ENCODE results near the gene KRT6C.

KRT6C gene

DNA sequence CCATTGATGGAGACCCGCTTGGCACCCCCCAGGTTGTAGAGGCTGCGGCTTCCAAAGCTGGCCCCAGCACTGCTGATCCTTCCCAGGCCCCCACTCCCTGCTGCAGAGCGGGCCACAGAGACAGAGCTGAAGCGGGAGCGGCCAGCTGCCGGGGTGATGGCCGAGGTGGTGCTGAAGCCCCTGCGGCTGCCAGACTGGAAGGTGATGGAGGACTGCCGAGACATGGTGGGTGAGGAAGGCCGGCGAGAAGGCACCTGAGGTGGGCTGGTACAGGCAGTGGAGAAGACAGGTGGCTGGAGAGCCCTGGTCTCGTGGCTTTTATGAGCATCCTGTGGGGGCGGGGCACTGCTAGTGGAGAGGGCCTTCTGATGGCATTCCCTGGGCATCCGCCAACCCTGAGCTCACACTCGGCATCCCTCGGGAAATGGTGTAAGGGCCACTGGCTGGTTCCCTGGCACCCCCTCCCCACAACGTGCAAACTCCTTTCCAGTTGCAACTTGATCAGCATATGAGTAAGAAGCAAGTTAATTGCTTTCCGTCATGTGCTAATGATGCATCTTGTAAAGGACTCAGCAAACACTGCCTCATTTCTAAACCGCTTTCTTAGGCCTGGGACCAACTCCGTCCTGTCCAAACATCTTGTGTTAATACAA is 39.4 kb downstream of the KRT6C start, which contains the start of gene KRT75:
Gene KRT75, minus strand, starts transcription at position 291 of the 653 bp plus-strand sequence. Its CDS starts 67 bp downstream, at position 224.
- DNase-seq = no peak

DNA sequence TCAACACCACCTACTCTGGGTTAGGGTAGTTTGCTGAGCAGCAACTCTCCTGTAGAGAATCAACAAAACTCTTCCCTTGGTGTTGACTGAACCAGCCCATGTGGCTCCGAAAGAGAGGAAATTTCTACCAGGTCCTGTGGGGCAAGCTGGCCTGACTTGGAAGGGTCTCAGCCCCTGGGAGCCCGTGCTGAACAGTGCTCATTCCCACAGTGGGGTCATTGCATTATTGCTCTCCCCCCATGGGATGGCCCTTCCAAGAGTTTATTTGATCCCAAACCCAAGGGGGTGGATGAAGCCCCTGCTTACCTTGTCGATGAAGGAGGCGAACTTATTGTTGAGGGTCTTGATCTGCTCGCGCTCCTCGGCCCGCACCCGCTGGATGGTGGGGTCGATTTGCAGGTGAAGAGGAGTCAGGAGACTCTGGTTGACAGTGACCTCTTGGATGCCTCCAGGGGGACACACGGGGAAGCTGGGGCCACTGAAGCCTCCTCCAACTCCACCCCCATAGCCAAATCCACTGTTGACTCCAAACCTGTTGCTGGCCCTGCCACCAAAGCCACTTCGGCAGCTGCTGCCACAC is 40.0 kb downstream of the KRT6C start:
- DNase-seq = no peak

GRCh38 chr12:52432559-52433207 is 40.9 kb downstream of the KRT6C start:
- DNase-seq = no peak

DNA sequence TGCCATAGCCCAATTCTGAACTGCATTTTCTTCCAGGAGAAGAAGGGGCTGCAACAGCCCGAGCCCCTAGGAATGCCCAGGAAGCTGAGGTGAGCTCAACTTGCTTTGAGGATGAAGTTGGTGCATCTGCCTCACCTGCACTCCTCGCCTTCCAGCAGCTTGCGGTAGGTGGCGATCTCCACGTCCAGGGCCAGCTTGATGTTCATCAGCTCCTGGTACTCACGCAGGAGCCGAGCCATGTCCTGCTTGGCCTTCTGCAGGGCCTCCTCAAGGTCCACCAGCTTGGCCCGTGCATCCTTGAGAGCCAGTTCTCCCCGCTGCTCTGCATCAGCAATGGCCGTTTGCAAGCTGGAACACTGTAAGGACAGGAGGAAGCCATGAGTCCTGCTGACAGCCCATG is 45.5 kb downstream of the KRT6C start:
- DNase-seq = no peak

GRCh38 chr12:52427083-52427482 is 46.5 kb downstream of the KRT6C start:
- DNase-seq = no peak

DNA sequence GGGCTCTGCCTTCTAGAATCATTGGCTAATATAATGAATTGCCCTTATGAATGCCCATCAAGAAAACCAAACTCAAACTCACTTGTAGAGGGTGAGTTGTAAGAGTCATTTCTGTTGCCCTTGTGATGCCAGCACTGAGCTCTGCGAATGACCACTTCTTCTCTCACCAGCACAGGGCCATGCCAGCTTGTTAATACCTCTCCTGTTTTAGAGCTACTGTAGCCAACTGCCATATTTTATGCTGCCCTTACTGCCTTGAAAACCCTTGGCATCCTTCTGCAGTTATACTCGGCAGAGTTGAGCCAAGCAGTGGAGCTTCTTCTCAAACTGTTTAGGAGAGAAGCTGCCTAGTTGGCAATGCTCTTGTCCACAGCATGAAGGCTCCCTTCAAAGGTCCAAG is 47.6 kb downstream of the KRT6C start:
- DNase-seq = no peak

- no peak for DNase-seq
Observed at GRCh38 chr12:52425466-52425865, 48.1 kb downstream of the KRT6C start.

GRCh38 chr12:52423661-52424500 is 49.7 kb downstream of the KRT6C start:
- DNase-seq = no peak

- no peak for DNase-seq
Observed at GRCh38 chr12:52423035-52423434, 50.6 kb downstream of the KRT6C start.

DNA sequence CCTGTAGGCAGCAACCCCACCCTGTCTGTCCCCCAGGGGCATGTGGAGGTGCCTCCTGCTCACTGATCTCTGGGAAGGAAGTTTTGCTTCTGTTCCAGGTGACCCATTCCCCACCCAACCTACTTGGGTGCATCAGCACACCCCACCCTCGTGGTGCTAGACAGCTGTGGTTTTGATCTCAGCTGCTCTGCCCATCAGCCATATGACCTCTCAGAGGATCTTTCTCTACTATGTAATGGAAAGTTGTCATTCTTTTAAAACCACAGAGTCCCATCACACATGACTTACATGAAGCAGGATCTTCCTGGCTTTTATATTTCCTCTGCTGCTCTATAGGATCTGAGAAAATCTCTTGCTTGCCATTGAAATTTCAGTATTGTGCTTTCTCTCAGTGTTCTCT is 53.9 kb downstream of the KRT6C start:
- no peak for DNase-seq

GRCh38 chr12:52418576-52419110 is 55.0 kb downstream of the KRT6C start:
- no peak for DNase-seq
